ENCODE data around the gene SDC4.

The SDC4 gene

DNA sequence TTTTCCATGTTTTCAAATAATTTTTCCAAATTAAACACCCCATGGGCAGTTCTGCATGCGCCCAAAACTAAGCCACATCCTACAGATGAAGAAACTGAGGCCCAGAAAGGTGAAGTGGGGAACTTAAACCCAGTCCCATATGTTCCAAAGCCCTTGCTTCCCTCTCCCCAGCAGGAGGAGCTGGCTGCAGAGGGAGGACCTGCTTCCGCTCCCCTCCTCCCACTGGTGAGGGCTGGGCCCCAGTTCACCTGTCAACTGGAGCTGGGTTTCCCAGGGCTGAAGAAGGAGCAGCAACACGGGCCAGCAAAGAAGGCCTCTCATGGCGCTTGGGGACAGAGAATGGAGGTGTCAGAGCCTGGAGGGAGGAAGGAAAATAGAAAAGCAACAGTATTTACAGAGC, 43.0 kb downstream of the SDC4 start:
- no peaks in the 10 kb centered on the region for H3K36me3 ChIP-seq
- H3K4me1 ChIP-seq = peaks cover 0 to 34% (median 27%) of the 10 kb centered on the region in 10 experiments; a peak in 14 of 20 replicates
- H3K9ac ChIP-seq = no peak overlapping the region
- TF ChIP-seq Cebpa-rat (IDR thresholded peaks at IDR 0.05) = no peak
- no peak overlapping the region for H3K4me3 ChIP-seq
- H3K4me2 ChIP-seq = no peak overlapping the region
- H3K9me3 ChIP-seq (replicated peaks in 1 of 11) = peaks cover 0 to 11% (median 4%) of the 10 kb centered on the region in 11 experiments; a peak in 7 of 22 replicates
- H4K20me1 ChIP-seq = no peaks in the 10 kb centered on the region
- no peak overlapping the region for H3K27ac ChIP-seq
- peaks cover 0 to 18% (median 10%) of the 10 kb centered on the region in 11 experiments; a peak in 10 of 22 replicates for H3K27me3 ChIP-seq

DNA sequence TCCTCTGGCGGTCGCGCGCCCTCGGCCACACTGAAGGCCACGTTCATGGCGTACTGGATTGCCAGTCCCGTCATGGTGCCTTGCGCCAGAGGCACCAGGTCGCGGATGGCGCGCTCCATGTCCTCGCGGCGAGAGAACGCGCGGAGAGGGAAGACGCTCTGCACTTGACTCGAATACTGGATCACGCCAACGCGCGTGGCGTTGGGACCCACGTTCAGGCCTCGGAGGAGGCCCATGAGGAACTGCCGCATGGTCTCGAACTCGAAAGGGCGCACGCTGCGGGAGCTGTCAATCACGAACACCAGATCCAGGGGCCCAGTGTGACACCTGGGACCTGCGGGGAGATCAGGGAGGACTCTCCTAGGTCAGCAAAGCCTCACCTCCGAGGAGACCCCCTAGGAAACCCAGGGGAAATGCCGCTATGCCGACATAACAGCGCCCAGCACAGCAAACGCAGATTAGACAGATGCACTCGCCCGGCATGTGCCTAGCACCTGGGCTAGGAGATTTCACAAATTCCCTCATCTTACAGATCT, 43.7 kb downstream of the SDC4 start:
- no peak overlapping the region for H3K4me2 ChIP-seq
- H3K4me1 ChIP-seq = peaks cover 0 to 26% (median 20%) of the 10 kb centered on the region in 10 experiments; a peak in 14 of 20 replicates
- H3K9ac ChIP-seq = no peak overlapping the region
- H3K27ac ChIP-seq = no peak overlapping the region
- peaks cover 0 to 11% (median 4%) of the 10 kb centered on the region in 11 experiments; a peak in 7 of 22 replicates for H3K9me3 ChIP-seq (replicated peaks in 1 of 11)
- no peaks in the 10 kb centered on the region for H4K20me1 ChIP-seq
- no peak overlapping the region for H3K4me3 ChIP-seq
- H3K36me3 ChIP-seq = no peaks in the 10 kb centered on the region
- no peak for TF ChIP-seq Cebpa-rat (IDR thresholded peaks at IDR 0.05)
- H3K27me3 ChIP-seq = peaks cover 0 to 18% (median 10%) of the 10 kb centered on the region in 11 experiments; a peak in 10 of 22 replicates

DNA sequence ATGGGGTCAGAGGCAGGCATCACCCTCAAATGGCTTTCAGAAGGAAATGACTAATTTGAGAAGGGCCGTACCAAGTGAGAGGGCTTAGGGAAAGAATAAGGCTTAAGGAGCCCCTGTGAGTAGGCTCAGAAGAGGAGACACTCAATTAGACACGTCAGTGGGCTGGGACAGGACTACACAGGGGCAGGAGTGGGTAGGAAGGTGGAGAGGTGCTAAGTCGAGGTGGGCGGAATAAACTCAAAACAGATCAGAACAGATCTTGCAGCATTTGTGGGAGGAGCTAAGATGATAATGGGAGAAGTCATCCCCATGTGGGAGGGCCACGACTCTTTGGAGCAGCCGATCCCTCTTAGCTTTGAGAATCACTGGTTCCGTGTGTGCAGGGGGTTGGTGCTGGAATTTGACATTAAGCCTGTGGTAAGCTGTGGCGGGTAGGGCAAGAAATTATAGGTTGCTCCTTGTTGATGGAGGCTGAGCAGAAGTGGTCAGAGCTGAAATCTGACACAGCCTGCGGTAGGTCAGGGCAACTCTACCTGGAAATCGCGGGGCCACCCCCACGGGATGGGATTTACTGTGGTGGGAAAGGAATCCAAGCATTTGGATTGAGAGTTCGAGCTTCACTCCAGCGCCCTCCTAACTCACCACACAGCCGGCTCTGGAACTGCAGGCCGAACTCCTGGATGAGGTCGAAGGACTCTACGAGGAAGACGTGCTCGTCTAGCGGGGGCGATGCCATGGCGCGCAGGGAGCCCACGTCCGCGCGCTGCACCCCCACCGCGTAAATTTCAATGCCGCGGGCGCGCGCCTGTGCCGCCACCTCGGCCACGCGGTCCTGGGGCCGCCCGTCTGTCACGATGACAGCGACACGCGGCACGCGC, 44.4 kb downstream of the SDC4 start:
- Histone ChIP-seq H3K4me2 (no peak overlapping the region), H3K27me3 (peaks cover 0 to 18% (median 10%) of the 10 kb centered on the region in 11 experiments; a peak in 10 of 22 replicates), H3K4me3 (no peak overlapping the region), H3K9me3 (replicated peaks in 1 of 11) (peaks cover 0 to 11% (median 4%) of the 10 kb centered on the region in 11 experiments; a peak in 7 of 22 replicates), H3K27ac (no peak overlapping the region), H3K9ac (no peak overlapping the region), H3K4me1 (peaks cover 0 to 19% (median 13%) of the 10 kb centered on the region in 10 experiments; a peak in 13 of 20 replicates), H3K36me3 (no peaks in the 10 kb centered on the region), H4K20me1 (no peaks in the 10 kb centered on the region)
- TF ChIP-seq Cebpa-rat (IDR thresholded peaks at IDR 0.05) = no peak

DNA sequence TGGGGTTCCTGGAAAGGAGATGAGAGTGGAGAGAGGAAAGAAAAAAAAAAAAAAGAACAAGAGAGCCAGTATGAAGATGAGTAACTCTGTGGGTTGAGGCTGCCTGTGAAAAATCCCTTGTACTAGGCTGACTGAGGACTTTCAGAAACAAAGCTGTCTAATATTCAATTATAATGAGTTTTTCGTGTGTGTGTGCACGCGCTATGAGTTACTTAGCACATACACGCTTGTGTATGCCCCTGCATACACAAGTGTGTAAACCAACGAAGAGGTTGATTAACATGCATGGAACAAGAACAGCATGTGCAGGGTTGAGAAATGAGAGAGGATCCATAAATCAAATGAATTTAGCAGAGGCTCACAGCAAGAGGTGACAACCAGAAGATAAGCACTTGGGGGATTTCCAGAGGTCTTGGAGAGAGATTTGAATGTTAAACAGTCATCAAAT, 46.4 kb downstream of the SDC4 start:
- no peaks in the 10 kb centered on the region for H3K36me3 ChIP-seq
- peaks cover 0 to 11% (median 4%) of the 10 kb centered on the region in 11 experiments; a peak in 8 of 22 replicates for H3K9me3 ChIP-seq (replicated peaks in 1 of 11)
- H3K4me3 ChIP-seq = no peak overlapping the region
- no peak overlapping the region for H3K9ac ChIP-seq
- H3K27me3 ChIP-seq = peaks cover 0 to 9% (median 6%) of the 10 kb centered on the region in 11 experiments; a peak in 9 of 22 replicates
- no peak for TF ChIP-seq Cebpa-rat (IDR thresholded peaks at IDR 0.05)
- no peak overlapping the region for H3K4me2 ChIP-seq
- no peak overlapping the region for H3K27ac ChIP-seq
- H4K20me1 ChIP-seq = no peaks in the 10 kb centered on the region
- no peaks in the 10 kb centered on the region for H3K4me1 ChIP-seq

DNA sequence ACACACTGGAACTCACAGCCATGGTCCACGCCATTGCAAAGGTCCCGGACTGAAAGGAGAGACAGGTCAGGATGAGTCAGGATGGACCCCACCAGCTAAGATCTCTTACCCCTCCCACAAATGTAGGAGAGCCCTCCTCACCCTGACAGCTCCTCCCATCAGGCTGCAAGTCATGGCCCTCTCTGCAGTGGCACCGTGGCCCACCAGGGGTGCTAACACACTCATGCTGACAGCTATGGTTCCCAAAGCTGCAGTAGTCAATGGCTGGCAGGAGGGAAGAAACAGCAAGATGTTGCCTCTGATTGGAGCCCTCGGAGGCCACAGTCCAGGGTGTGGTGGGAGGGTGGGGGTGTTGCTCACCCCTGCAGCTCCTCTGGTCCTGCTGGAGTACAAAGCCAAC, 47.3 kb downstream of the SDC4 start:
- Histone ChIP-seq H3K4me3 (no peak overlapping the region), H3K27ac (no peak overlapping the region), H3K9ac (no peak overlapping the region), H3K36me3 (no peaks in the 10 kb centered on the region), H3K4me1 (no peaks in the 10 kb centered on the region), H3K4me2 (no peak overlapping the region), H3K9me3 (replicated peaks in 1 of 11) (peaks cover 0 to 11% (median 4%) of the 10 kb centered on the region in 11 experiments; a peak in 8 of 22 replicates), H3K27me3 (no peaks in the 10 kb centered on the region), H4K20me1 (no peaks in the 10 kb centered on the region)
- TF ChIP-seq Cebpa-rat (IDR thresholded peaks at IDR 0.05) = no peak

DNA sequence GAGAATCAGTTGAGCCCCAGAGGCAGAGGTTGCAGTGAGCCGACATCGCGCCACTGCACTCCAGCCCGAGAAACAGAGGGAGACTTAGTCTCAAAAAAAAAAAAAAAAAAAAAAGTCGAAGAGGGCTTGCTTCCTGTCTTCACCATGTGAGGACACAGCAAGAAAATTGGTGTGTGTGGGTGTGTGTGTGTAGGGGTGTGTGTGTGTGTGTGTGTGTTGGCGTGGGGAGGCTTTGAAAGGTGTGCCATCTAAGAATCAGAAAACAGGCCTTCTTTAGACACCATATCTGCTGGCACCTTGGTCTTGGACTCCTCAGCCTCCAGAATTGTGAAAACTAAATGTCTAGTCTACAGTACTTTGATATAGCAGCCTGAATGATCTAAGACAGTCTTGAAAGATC, 48.4 kb downstream of the SDC4 start:
- H4K20me1 ChIP-seq = no peaks in the 10 kb centered on the region
- no peak overlapping the region for H3K4me2 ChIP-seq
- H3K4me3 ChIP-seq = no peak overlapping the region
- no peaks in the 10 kb centered on the region for H3K4me1 ChIP-seq
- peaks cover 6 to 19% (median 9%) of the 10 kb centered on the region in 11 experiments for H3K9me3 ChIP-seq (replicated peaks in 1 of 11)
- no peak overlapping the region for H3K27ac ChIP-seq
- no peak overlapping the region for H3K9ac ChIP-seq
- TF ChIP-seq Cebpa-rat (IDR thresholded peaks at IDR 0.05) = no peak
- no peaks in the 10 kb centered on the region for H3K27me3 ChIP-seq
- H3K36me3 ChIP-seq = no peaks in the 10 kb centered on the region

DNA sequence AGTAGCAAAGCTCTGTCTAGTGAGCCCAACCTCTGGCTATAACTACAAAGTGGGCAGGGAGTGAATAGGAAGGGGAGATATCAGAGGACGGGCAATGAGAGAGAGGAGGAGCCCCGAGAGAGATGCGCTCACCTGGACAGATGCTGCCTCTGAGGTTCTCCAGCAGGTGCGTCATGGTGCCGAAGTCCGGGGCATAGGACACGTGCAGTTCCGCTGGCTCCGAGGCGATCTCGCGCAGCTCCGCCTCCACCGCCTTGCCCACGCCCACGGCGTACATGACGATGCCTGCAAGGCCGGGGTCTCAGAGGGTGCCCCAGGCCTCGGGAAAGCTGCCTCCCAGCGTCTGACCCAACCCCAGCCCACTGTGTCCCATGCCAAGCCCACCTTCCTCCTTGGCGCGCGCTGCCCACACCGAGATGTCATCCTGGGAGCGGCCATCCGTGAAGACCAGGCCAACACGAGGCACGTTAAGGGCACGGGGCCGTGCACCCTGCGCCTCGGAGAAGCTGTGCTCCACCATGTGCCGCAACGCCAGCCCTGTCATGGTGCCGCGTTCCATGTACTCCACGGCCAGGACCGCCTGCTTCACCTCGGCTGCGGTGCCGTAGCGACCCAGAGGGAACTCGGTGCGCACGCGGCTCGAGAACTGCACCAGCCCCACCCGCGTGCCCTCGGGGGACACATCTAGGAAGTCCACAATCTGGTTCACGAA, 50.3 kb downstream of the SDC4 start:
- no peak overlapping the region for H3K27ac ChIP-seq
- H3K36me3 ChIP-seq = no peaks in the 10 kb centered on the region
- H3K9ac ChIP-seq = no peak overlapping the region

DNA sequence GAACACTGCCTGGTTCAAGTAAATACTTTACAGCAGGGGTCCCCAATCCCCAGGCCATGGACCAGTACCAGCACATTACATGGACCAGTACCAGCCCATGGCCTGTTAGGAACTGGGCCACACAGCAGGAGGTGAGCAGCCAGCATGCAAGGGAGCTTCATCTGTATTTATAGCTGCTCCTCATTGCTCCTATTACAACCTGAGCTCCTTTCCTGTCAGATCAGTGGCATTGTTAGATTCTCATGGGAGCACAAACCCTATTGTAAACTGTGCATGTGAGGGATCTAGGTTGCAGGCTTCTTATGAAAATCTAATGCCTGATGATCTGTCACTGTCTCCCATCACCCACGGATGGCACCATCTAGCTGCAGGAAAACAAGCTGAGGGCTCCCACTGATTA, 53.6 kb downstream of the SDC4 start:
- Histone ChIP-seq H3K4me2 (no peak overlapping the region), H3K9ac (no peak overlapping the region), H4K20me1 (no peaks in the 10 kb centered on the region), H3K27me3 (peaks cover 11 to 25% (median 22%) of the 10 kb centered on the region in 11 experiments), H3K36me3 (no peaks in the 10 kb centered on the region), H3K4me3 (no peak overlapping the region), H3K4me1 (peaks cover 0 to 15% (median 7%) of the 10 kb centered on the region in 10 experiments; a peak in 7 of 20 replicates), H3K9me3 (replicated peaks in 1 of 11) (peaks cover 10 to 25% (median 15%) of the 10 kb centered on the region in 11 experiments), H3K27ac (no peak overlapping the region)
- TF ChIP-seq Cebpa-rat (IDR thresholded peaks at IDR 0.05) = no peak

More for the DNA sequence above, 50.3 kb downstream of the SDC4 start:
- no peaks in the 10 kb centered on the region for H4K20me1 ChIP-seq
- no peak overlapping the region for H3K4me3 ChIP-seq
- TF ChIP-seq Cebpa-rat (IDR thresholded peaks at IDR 0.05) = no peak
- peaks cover 7 to 17% (median 12%) of the 10 kb centered on the region in 11 experiments for H3K27me3 ChIP-seq
- H3K4me2 ChIP-seq = no peak overlapping the region
- H3K9me3 ChIP-seq (replicated peaks in 1 of 11) = peaks cover 10 to 25% (median 15%) of the 10 kb centered on the region in 11 experiments
- H3K4me1 ChIP-seq = peaks cover 0 to 7% (median 0%) of the 10 kb centered on the region in 10 experiments; a peak in 3 of 20 replicates
